HAP-1 (cell line): ENCODE measurements around the gene STAT4.

Experiments
- DNase-seq, 2 experiments: peaks; one replicate each; pipeline ENCODE4 v3.0.0-alpha.2; 2016 to 2020; ENCODE audit warnings: low spot score in 2 of 2
- H3K27me3 ChIP-seq: fragments of 250-450 bp; sonication (Bioruptor Pico); 2 replicates; pipeline ENCODE4 v1.5.1; 2020; ENCODE audit warnings: low read depth, mild to moderate bottlenecking, moderate library complexity
- H3K36me3 ChIP-seq: fragments of 250-450 bp; sonication (Bioruptor Pico); replicated peaks from 2 replicates; pipeline ENCODE4 v1.5.1; 2020; ENCODE audit warnings: mild to moderate bottlenecking
- H3K4me1 ChIP-seq: fragments of 250-450 bp; sonication (Bioruptor Pico); 2 replicates; pipeline ENCODE4 v1.5.1; 2020; ENCODE audit warnings: mild to moderate bottlenecking
- H3K4me3 ChIP-seq: fragments of 250-450 bp; sonication (Bioruptor Pico); 2 replicates; pipeline ENCODE4 v1.5.1; 2020; ENCODE audit warnings: mild to moderate bottlenecking, moderate library complexity
- H3K9me3 ChIP-seq: fragments of 250-450 bp; sonication (Bioruptor Pico); 2 replicates; pipeline ENCODE4 v1.5.1; 2020; ENCODE audit warnings: mild to moderate bottlenecking, moderate library complexity
- in situ Hi-C: fragments of 300-500 bp; cut with MboI; formaldehyde crosslinking; loops from 3 replicates; pipeline ENCODE4 v1.14.3; 2020; ENCODE audit warnings: low sequenced_read_pairs, inconsistent platforms, mixed read lengths

Gene STAT4

GRCh38 chr2:191183081-191183480, 32.3 kb upstream of the STAT4 start:
- DNase-seq = no peak
- H3K36me3 ChIP-seq = no peaks in the 10 kb centered on the region
- no peaks in the 10 kb centered on the region for H3K27me3 ChIP-seq
- in situ Hi-C loops = no loop called here
- H3K4me1 ChIP-seq = no peaks in the 10 kb centered on the region; the same call in 1 of the 2 replicates
- no peaks in the 10 kb centered on the region for H3K9me3 ChIP-seq
- no peak overlapping the region for H3K4me3 ChIP-seq

GRCh38 chr2:191180713-191181112, 29.9 kb upstream of the STAT4 start:
- peaks cover 6% of the 10 kb centered on the region; the same call in 1 of the 2 replicates for H3K27me3 ChIP-seq
- in situ Hi-C loops = no loop called here
- H3K4me1 ChIP-seq = no peaks in the 10 kb centered on the region
- no peaks in the 10 kb centered on the region for H3K9me3 ChIP-seq
- no peaks in the 10 kb centered on the region for H3K36me3 ChIP-seq
- H3K4me3 ChIP-seq = no peak overlapping the region
- DNase-seq = no peak

GRCh38 chr2:191180276-191180675, 29.5 kb upstream of the STAT4 start:
- in situ Hi-C loops = no loop called here
- no peaks in the 10 kb centered on the region for H3K36me3 ChIP-seq
- no peaks in the 10 kb centered on the region for H3K4me1 ChIP-seq
- peaks cover 7% of the 10 kb centered on the region; the same call in 1 of the 2 replicates for H3K27me3 ChIP-seq
- DNase-seq = no peak
- no peaks in the 10 kb centered on the region for H3K9me3 ChIP-seq
- H3K4me3 ChIP-seq = no peak overlapping the region

GRCh38 chr2:191178806-191179514, 28.2 kb upstream of the STAT4 start:
- H3K36me3 ChIP-seq = no peaks in the 10 kb centered on the region
- peaks cover 7% of the 10 kb centered on the region; the same call in 1 of the 2 replicates for H3K27me3 ChIP-seq
- DNase-seq = no peak
- no peak overlapping the region for H3K4me3 ChIP-seq
- H3K4me1 ChIP-seq = no peaks in the 10 kb centered on the region
- no peaks in the 10 kb centered on the region for H3K9me3 ChIP-seq
- in situ Hi-C loops = no loop called here

- in situ Hi-C loops = no loop called here
- Histone ChIP-seq H3K36me3 (no peaks in the 10 kb centered on the region), H3K4me3 (no peak overlapping the region), H3K27me3 (peaks cover 7% of the 10 kb centered on the region; the same call in 1 of the 2 replicates), H3K4me1 (no peaks in the 10 kb centered on the region), H3K9me3 (no peaks in the 10 kb centered on the region)
- no peak for DNase-seq
Observed at GRCh38 chr2:191177751-191178736, 27.2 kb upstream of the STAT4 start.

GRCh38 chr2:191176801-191177438, 26.1 kb upstream of the STAT4 start:
- H3K4me1 ChIP-seq = no peaks in the 10 kb centered on the region

GRCh38 chr2:191176305-191176704, 25.5 kb upstream of the STAT4 start:
- Histone ChIP-seq H3K4me1 (no peaks in the 10 kb centered on the region), H3K4me3 (no peak overlapping the region), H3K9me3 (no peaks in the 10 kb centered on the region), H3K36me3 (no peaks in the 10 kb centered on the region), H3K27me3 (peaks cover 10% of the 10 kb centered on the region; the same call in 1 of the 2 replicates)
- in situ Hi-C loops = no loop called here
- no peak for DNase-seq

More at GRCh38 chr2:191176801-191177438, 26.1 kb upstream of the STAT4 start:
- H3K4me3 ChIP-seq = no peak overlapping the region
- in situ Hi-C loops = no loop called here
- DNase-seq = no peak
- H3K36me3 ChIP-seq = no peaks in the 10 kb centered on the region
- peaks cover 10% of the 10 kb centered on the region; the same call in 1 of the 2 replicates for H3K27me3 ChIP-seq
- no peaks in the 10 kb centered on the region for H3K9me3 ChIP-seq

- in situ Hi-C loops = no loop called here
- Histone ChIP-seq H3K27me3 (peaks cover 23% of the 10 kb centered on the region), H3K4me3 (no peak overlapping the region), H3K4me1 (no peaks in the 10 kb centered on the region), H3K9me3 (no peaks in the 10 kb centered on the region), H3K36me3 (no peaks in the 10 kb centered on the region)
- DNase-seq = peak in 1 of 2 experiments; percentile 10
Observed at GRCh38 chr2:191174442-191174841, 23.6 kb upstream of the STAT4 start.

GRCh38 chr2:191173206-191173605, 22.4 kb upstream of the STAT4 start:
- Histone ChIP-seq H3K36me3 (no peaks in the 10 kb centered on the region), H3K27me3 (peaks cover 28% of the 10 kb centered on the region), H3K9me3 (no peaks in the 10 kb centered on the region), H3K4me1 (no peaks in the 10 kb centered on the region), H3K4me3 (no peak overlapping the region)
- in situ Hi-C loops = no loop called here
- DNase-seq = no peak

- no peaks in the 10 kb centered on the region for H3K9me3 ChIP-seq
- no peak overlapping the region for H3K4me3 ChIP-seq
- H3K27me3 ChIP-seq = peaks cover 28% of the 10 kb centered on the region
- DNase-seq = no peak
- in situ Hi-C loops = no loop called here
- H3K4me1 ChIP-seq = no peaks in the 10 kb centered on the region
- no peaks in the 10 kb centered on the region for H3K36me3 ChIP-seq
Observed at GRCh38 chr2:191171708-191172355, 21.0 kb upstream of the STAT4 start.

- in situ Hi-C loops = no loop called here
- peaks cover 27% of the 10 kb centered on the region for H3K27me3 ChIP-seq
- H3K4me1 ChIP-seq = no peaks in the 10 kb centered on the region
- no peak overlapping the region for H3K4me3 ChIP-seq
- no peaks in the 10 kb centered on the region for H3K36me3 ChIP-seq
- H3K9me3 ChIP-seq = no peaks in the 10 kb centered on the region
- DNase-seq = no peak
Observed at GRCh38 chr2:191171286-191171685, 20.5 kb upstream of the STAT4 start.

- no peaks in the 10 kb centered on the region for H3K9me3 ChIP-seq
- in situ Hi-C loops = no loop called here
Observed at GRCh38 chr2:191170773-191171172, 20.0 kb upstream of the STAT4 start.

GRCh38 chr2:191170301-191170636, 19.5 kb upstream of the STAT4 start:
- no peak for DNase-seq
- Histone ChIP-seq H3K9me3 (no peaks in the 10 kb centered on the region), H3K36me3 (no peaks in the 10 kb centered on the region), H3K27me3 (peaks cover 21% of the 10 kb centered on the region), H3K4me1 (no peaks in the 10 kb centered on the region), H3K4me3 (no peak overlapping the region)
- in situ Hi-C loops = no loop called here

More at GRCh38 chr2:191170773-191171172, 20.0 kb upstream of the STAT4 start:
- Histone ChIP-seq H3K4me3 (no peak overlapping the region), H3K27me3 (peaks cover 22% of the 10 kb centered on the region), H3K36me3 (no peaks in the 10 kb centered on the region), H3K4me1 (no peaks in the 10 kb centered on the region)
- DNase-seq = no peak
